ENCODE results near the gene MAEL. TPM values are rescaled to one million over a fixed set of nuclear protein-coding genes. Genes with fewer than 3 reads are reported as not detected.

MAEL gene
- total and polyA plus RNA-seq, 2 experiments from 2014 or later: 0.76 to 0.95 TPM

DNA sequence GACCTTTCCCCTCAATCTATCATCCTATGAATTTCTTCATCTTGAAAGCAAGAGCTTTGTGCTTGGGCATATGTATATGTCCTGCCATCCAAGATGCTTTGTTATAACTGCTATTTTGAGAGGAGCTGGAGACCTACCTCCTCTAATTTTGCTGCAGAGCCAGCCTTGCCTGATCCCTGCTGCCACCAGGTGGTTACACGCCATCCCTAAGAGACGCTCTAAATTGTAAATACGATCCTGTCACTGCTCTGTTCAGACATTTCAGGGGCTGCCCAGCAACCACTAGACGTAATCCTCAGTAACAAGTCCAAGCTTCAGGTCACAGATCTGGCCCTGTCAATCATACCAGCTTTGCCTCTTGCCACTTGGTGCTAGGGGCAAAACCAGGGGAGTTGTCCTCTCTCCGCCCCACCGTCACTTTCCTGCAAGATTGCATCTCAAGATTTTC, 68.2 kb downstream of the MAEL start:
- H3K4me1 ChIP-seq (ENCODE audit: insufficient read depth): peaks cover 16% of the 10 kb centered on the region; the same call in 1 of the 2 replicates
- H3K9me2 ChIP-seq (ENCODE audit: insufficient read depth): no peaks in the 10 kb centered on the region
- H3K27me3 Mint-ChIP-seq (ENCODE audit: insufficient read depth, low read depth, poor library complexity): peaks cover 16% of the 10 kb centered on the region
- ATAC-seq (peak; percentile 75), DNase-seq (ENCODE audit: low spot score) (peak; percentile 81)
- H3F3A ChIP-seq (replicated peaks; ENCODE audit: low read depth): no peaks in the 10 kb centered on the region
- no peaks in the 10 kb centered on the region for H4K20me1 ChIP-seq (replicated peaks; ENCODE audit: insufficient read depth)
- H3K27ac Mint-ChIP-seq: no peak overlapping the region
- H3K4me3 ChIP-seq: no peak overlapping the region
- peaks cover 17% of the 10 kb centered on the region for H3K4me1 Mint-ChIP-seq
- H3K79me2 ChIP-seq (replicated peaks; ENCODE audit: insufficient read depth): no peaks in the 10 kb centered on the region
- no peaks in the 10 kb centered on the region for H3K9me3 Mint-ChIP-seq
- no peaks in the 10 kb centered on the region for H3K36me3 ChIP-seq (ENCODE audit: insufficient read depth)
- no peak overlapping the region for H3K4me3 Mint-ChIP-seq
- H3K27me3 ChIP-seq (ENCODE audit: insufficient read depth): no peaks in the 10 kb centered on the region
- TF ChIP-seq CTCF (conservative IDR thresholded peaks at IDR 0.05; ENCODE audit: low read depth in 2 of 2) (peak; percentile 66 to 93), ZNF462 (CRISPR knock-in tag; IDR thresholded peaks at IDR 0.05) (no peak), NANOG (IDR thresholded peaks at IDR 0.05; ENCODE audit: borderline replicate concordance) (no peak), STAT1 (IDR thresholded peaks at IDR 0.05; ENCODE audit: unreplicated experiment) (no peak)
- TF ChIP-seq, protein P1, sequence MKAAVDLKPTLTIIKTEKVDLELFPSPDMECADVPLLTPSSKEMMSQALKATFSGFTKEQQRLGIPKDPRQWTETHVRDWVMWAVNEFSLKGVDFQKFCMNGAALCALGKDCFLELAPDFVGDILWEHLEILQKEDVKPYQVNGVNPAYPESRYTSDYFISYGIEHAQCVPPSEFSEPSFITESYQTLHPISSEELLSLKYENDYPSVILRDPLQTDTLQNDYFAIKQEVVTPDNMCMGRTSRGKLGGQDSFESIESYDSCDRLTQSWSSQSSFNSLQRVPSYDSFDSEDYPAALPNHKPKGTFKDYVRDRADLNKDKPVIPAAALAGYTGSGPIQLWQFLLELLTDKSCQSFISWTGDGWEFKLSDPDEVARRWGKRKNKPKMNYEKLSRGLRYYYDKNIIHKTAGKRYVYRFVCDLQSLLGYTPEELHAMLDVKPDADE (IDR thresholded peaks at IDR 0.05): no peak
- H3K27ac ChIP-seq (ENCODE audit: low read depth): no peak overlapping the region
- no peaks in the 10 kb centered on the region; the same call in 2 of the 3 replicates for H3K36me3 Mint-ChIP-seq (ENCODE audit: low read depth)
- H3K4me2 ChIP-seq: no peak overlapping the region
- peak overlapping the region; percentile 29; the same call in 1 of the 2 replicates for H2AFZ ChIP-seq
